WTC11 (cell line): Measurements from ENCODE around the gene CAPN15. TPM values are rescaled to one million over a fixed set of nuclear protein-coding genes. Genes with fewer than 3 reads are reported as not detected.

Experiments used
- ATAC-seq: fragments of 200-7000 bp; cut with Tn5 transposase; 2 replicates; pipeline ENCODE4 v1.10.0; 2021; ENCODE audit warnings: mild to moderate bottlenecking, moderate library complexity
- CTCF ChIA-PET: fragments of 300-600 bp; sonication (Branson Sonifier 250); formaldehyde crosslinking; loops from one replicate; lab custom pipeline; 2021; ENCODE audit warnings: antibody characterized with exemption; lab: Charles Lee
- POLR2A ChIA-PET: fragments of 350-600 bp; sonication (Branson Sonifier 250); formaldehyde crosslinking; loops from one replicate; lab custom pipeline; 2021; ENCODE audit warnings: antibody characterized with exemption; lab: Charles Lee
- DNase-seq: peaks from one replicate; pipeline ENCODE4 v3.0.0; 2021; ENCODE audit warnings: low spot score
- H3K27ac Mint-ChIP-seq: 2 replicates; pipeline ENCODE4 v1.8.0; 2021; ENCODE audit warnings: mixed read lengths
- H3K27me3 Mint-ChIP-seq: 2 replicates; pipeline ENCODE4 v1.8.0; 2021; ENCODE audit warnings: low read depth, mild to moderate bottlenecking, moderate library complexity, mixed read lengths
- H3K36me3 Mint-ChIP-seq: 2 replicates; pipeline ENCODE4 v1.8.0; 2021; ENCODE audit warnings: mixed read lengths
- H3K4me1 Mint-ChIP-seq: 2 replicates; pipeline ENCODE4 v1.8.0; 2022; ENCODE audit warnings: mixed read lengths
- H3K4me3 Mint-ChIP-seq: 2 replicates; pipeline ENCODE4 v1.8.0; 2021; ENCODE audit warnings: mild to moderate bottlenecking, moderate library complexity, mixed read lengths
- H3K9me3 Mint-ChIP-seq: 2 replicates; pipeline ENCODE4 v1.8.0; 2021; ENCODE audit warnings: mixed read lengths
- CREM ChIP-seq: sonication (generic); formaldehyde crosslinking; IDR thresholded peaks from 2 replicates; pipeline ENCODE4 v1.8.1; 2022; ENCODE audit warnings: mild to moderate bottlenecking, missing genetic modification reagents, moderate library complexity
- ESRRA ChIP-seq: sonication (generic); formaldehyde crosslinking; IDR thresholded peaks from 2 replicates; pipeline ENCODE4 v1.8.1; 2022; ENCODE audit warnings: mild to moderate bottlenecking, missing genetic modification reagents, borderline replicate concordance
- ETV6 ChIP-seq: sonication (generic); formaldehyde crosslinking; IDR thresholded peaks from 2 replicates; pipeline ENCODE4 v1.8.1; 2022; ENCODE audit warnings: mild to moderate bottlenecking, missing genetic modification reagents
- FOXP1 ChIP-seq: sonication (generic); formaldehyde crosslinking; IDR thresholded peaks from 2 replicates; pipeline ENCODE4 v1.8.0; 2022; ENCODE audit warnings: missing genetic modification reagents, mild to moderate bottlenecking, moderate library complexity, borderline replicate concordance
- GTF2I ChIP-seq: fragments of 250-450 bp; sonication (Bioruptor Pico); conservative IDR thresholded peaks from 2 replicates; pipeline ENCODE4 v1.4.0; 2021; ENCODE audit warnings: mild to moderate bottlenecking
- IRF2 ChIP-seq: sonication (generic); formaldehyde crosslinking; IDR thresholded peaks from 2 replicates; pipeline ENCODE4 v1.8.0; 2022; ENCODE audit warnings: low read depth, missing genetic modification reagents, borderline replicate concordance
- NFYB ChIP-seq: sonication (generic); formaldehyde crosslinking; conservative IDR thresholded peaks from 2 replicates; pipeline ENCODE4 v1.8.0; 2022; ENCODE audit warnings: low read depth, missing genetic modification reagents
- PRDM15 ChIP-seq: sonication (generic); formaldehyde crosslinking; IDR thresholded peaks from 2 replicates; pipeline ENCODE4 v1.8.0; 2022; ENCODE audit warnings: missing genetic modification reagents
- SMAD4 ChIP-seq: sonication (generic); formaldehyde crosslinking; IDR thresholded peaks from 2 replicates; pipeline ENCODE4 v1.8.0; 2022; ENCODE audit warnings: mild to moderate bottlenecking, missing genetic modification reagents
- SP1 ChIP-seq: sonication (generic); formaldehyde crosslinking; conservative IDR thresholded peaks from 2 replicates; pipeline ENCODE4 v1.8.1; 2022; ENCODE audit warnings: missing genetic modification reagents
- ZNF219 ChIP-seq: sonication (generic); formaldehyde crosslinking; IDR thresholded peaks from 2 replicates; pipeline ENCODE4 v1.8.0; 2023; ENCODE audit warnings: missing genetic modification reagents, mild to moderate bottlenecking, borderline replicate concordance
- ZNF317 ChIP-seq: sonication (generic); formaldehyde crosslinking; IDR thresholded peaks from 2 replicates; pipeline ENCODE4 v1.8.1; 2023; ENCODE audit warnings: low read depth, mild to moderate bottlenecking, moderate library complexity, missing genetic modification reagents, borderline replicate concordance
- total RNA-seq: library from RNA; stranded (reverse); gene quantifications from 3 replicates; pipeline ENCODE4 v1.2.3, GENCODE V29; 2021
- TF ChIP-seq, protein P1 (sequence below): sonication (generic); formaldehyde crosslinking; IDR thresholded peaks from 2 replicates; pipeline ENCODE4 v1.8.0; 2022; ENCODE audit warnings: mild to moderate bottlenecking, missing genetic modification reagents

Gene CAPN15
- total RNA-seq, 1 experiment from 2014 or later, result 110 TPM

DNA sequence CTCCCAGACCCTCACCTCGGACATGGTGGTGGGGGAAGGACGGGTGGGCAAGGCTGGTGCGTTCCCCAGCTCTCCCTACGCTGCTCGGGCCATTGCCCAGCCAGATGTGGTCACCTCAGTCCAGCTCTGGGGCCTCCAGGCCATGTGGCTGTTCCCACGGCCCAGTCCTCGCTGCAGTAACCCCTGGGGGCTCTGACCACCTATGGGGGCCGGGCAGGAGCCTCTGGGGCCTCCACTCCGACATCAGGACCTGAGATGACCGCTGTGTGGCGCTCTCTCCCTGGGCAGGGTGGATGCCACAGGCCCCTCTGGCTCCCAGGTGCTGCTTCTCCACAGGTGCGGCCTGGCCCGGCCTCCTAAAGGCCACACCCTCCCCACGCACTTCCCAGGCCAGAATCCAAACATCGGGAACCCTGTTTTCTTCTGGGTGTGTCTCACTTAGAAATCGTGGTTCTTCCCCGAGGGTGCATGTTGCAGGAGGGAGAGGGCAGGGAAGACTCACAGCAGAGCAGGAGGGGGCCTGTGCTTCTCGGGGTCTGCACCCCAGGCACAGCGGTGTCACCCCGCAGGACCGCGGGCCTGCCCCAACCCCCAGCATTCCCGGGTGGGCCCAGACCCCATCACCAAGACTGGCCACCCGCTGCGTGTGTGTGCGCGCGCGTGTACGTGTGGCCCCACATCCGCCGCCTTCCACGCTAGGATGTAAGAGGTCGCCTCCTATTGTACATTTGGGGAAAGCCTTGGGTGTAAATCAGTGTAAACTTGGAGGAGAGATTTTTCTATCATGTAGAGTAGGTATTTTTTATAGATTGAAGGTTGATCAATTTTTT is 5.9 kb upstream of the CAPN15 start (continued):
- TF ChIP-seq FOXP1 (CRISPR knock-in tag) (0 out of 2 replicates have a peak, but pooled peaks have one; percentile 42), PRDM15 (no peak), IRF2 (no peak), SMAD4 (CRISPR knock-in tag) (no peak)
- TF ChIP-seq, all 79 proteins: peak for 6

GRCh38 chr16:522320-523096 is 5.0 kb upstream of the CAPN15 start:
- no peak overlapping the region for H3K4me3 Mint-ChIP-seq

GRCh38 chr16:523097-523741 is 4.3 kb upstream of the CAPN15 start:
- no peak overlapping the region for H3K4me3 Mint-ChIP-seq
- H3K27me3 Mint-ChIP-seq, result no peaks in the 10 kb centered on the region
- CTCF ChIA-PET, result interaction anchor here (1.2 to 2.1 kb wide), 2 partner anchors 11 to 59 kb away, joined by 3 to 6 read pairs; no protein-coding TSS in a partner anchor
- no peak for DNase-seq
- ATAC-seq, result no peak
- peaks cover 4% of the 10 kb centered on the region; the same call in 1 of the 2 replicates for H3K36me3 Mint-ChIP-seq
- TF ChIP-seq SP1 (no peak), NFYB (CRISPR knock-in tag) (0 out of 2 replicates have a peak, but pooled peaks have one; percentile 15), CREM (CRISPR knock-in tag) (no peak)
- TF ChIP-seq, all 79 proteins: peak for 1
- H3K9me3 Mint-ChIP-seq, result no peaks in the 10 kb centered on the region
- peaks cover 9% of the 10 kb centered on the region for H3K4me1 Mint-ChIP-seq
- POLR2A ChIA-PET, result no interaction called here
- H3K27ac Mint-ChIP-seq, result no peak overlapping the region; the same call in 1 of the 2 replicates

More at GRCh38 chr16:522320-523096, 5.0 kb upstream of the CAPN15 start:
- POLR2A ChIA-PET, result no interaction called here
- DNase-seq (no peak), ATAC-seq (no peak)
- Mint-ChIP-seq H3K4me1 (peaks cover 9% of the 10 kb centered on the region), H3K27ac (peak overlapping the region; percentile 19; the same call in 1 of the 2 replicates), H3K36me3 (peaks cover 4% of the 10 kb centered on the region; the same call in 1 of the 2 replicates), H3K9me3 (no peaks in the 10 kb centered on the region), H3K27me3 (no peaks in the 10 kb centered on the region)
- TF ChIP-seq, protein P1, sequence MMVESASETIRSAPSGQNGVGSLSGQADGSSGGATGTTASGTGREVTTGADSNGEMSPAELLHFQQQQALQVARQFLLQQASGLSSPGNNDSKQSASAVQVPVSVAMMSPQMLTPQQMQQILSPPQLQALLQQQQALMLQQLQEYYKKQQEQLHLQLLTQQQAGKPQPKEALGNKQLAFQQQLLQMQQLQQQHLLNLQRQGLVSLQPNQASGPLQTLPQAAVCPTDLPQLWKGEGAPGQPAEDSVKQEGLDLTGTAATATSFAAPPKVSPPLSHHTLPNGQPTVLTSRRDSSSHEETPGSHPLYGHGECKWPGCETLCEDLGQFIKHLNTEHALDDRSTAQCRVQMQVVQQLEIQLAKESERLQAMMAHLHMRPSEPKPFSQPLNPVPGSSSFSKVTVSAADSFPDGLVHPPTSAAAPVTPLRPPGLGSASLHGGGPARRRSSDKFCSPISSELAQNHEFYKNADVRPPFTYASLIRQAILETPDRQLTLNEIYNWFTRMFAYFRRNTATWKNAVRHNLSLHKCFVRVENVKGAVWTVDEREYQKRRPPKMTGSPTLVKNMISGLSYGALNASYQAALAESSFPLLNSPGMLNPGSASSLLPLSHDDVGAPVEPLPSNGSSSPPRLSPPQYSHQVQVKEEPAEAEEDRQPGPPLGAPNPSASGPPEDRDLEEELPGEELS (CRISPR knock-in tag), result 0 out of 2 replicates have a peak, but pooled peaks have one; percentile 27
- TF ChIP-seq ETV6 (CRISPR knock-in tag) (peak; percentile 63; the same call in 1 of the 2 replicates), ZNF317 (no peak), ESRRA (CRISPR knock-in tag) (0 out of 2 replicates have a peak, but pooled peaks have one; percentile 26), ZNF219 (CRISPR knock-in tag) (no peak), GTF2I (CRISPR knock-in tag) (0 out of 2 replicates have a peak, but pooled peaks have one; percentile 24)
- CTCF ChIA-PET, result interaction anchor here (1.2 to 2.1 kb wide), 2 partner anchors 11 to 60 kb away, joined by 3 to 6 read pairs; no protein-coding TSS in a partner anchor
